ENCODE measurements around the gene S100A2.
A peak's percentile ranks its signal among the peaks of the same experiment; 100 is the strongest.

GRCh38 chr1:153533689-153534201 is 31.9 kb downstream of the S100A2 start:
- TF ChIP-seq EZH2 (IDR thresholded peaks at IDR 0.05; ENCODE audit: borderline replicate concordance, low read depth, low read length, severe bottlenecking) (no peak), CTCF (IDR thresholded peaks at IDR 0.05; ENCODE audit: extremely low read depth in 1 of 2, insufficient read depth in 1 of 2, low read depth in 1 of 2, low read length in 2 of 2) (no peak), MAX (IDR thresholded peaks at IDR 0.05; ENCODE audit: insufficient read depth, insufficient read length) (peak; percentile 35), POLR2AphosphoS5 (IDR thresholded peaks at IDR 0.05; ENCODE audit: insufficient read depth, low read depth, low read length) (peak; percentile 92)
